Sciatic nerve (tissue), 2 donors: ENCODE results near the gene PFKFB1. TPM values are rescaled to one million over a fixed set of nuclear protein-coding genes. Genes with fewer than 3 reads are reported as not detected.

Experiments
- ATAC-seq: fragments of 200-7000 bp; cut with Tn5 transposase; one replicate; pipeline ENCODE4 v1.9.1; 2020; ENCODE audit warnings: mild to moderate bottlenecking, moderate library complexity
- DNase-seq: peaks from one replicate; pipeline ENCODE4 v3.0.0-alpha.2; 2020; ENCODE audit warnings: low spot score
- intact Hi-C: fragments of 100-400 bp; cut with DNase I; formaldehyde crosslinking; loops from one replicate; pipeline ENCODE4 v1.14.2; 2022
- total RNA-seq: library from RNA; stranded (reverse); fragmentation: NEBNext Ultra II Directional; extraction: Animal tissue kit (Norgen Biotek cat#: 25700); gene quantifications from one replicate; pipeline ENCODE4 v1.2.1, GENCODE V29; 2021
- donor health status: DM: no; HTN: no; CAD: no.
- donor health status: DM: no; HTN: no; CAD: no.

Gene PFKFB1
- total RNA-seq = 2.2 TPM

DNA sequence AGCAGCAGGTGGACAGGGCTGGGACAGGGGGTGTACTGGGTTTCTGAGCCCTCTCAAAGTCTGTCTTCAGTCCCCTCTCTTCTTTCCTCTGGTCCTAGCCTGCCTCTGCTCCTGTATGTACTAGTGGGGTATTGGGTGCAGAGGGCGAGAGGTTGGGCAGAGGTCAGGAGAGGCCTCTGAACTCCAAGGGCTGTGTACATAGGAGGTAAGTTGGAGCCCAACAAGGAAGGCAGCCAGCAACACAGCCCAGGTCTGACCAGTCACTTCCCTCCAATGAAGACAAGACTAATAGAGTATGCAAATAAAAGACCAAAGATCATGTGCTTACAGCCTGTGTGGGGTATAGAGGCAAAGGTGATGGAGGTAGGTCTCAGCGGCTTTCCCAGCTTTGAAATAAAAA, at the start of gene PFKFB1:
Gene PFKFB1, minus strand, starts transcription at position 90 of the 400 bp plus-strand sequence. CDS start 181 bp downstream, outside the sequence.
- intact Hi-C loops = no loop called here
- DNase-seq (no peak), ATAC-seq (no peak)

DNA sequence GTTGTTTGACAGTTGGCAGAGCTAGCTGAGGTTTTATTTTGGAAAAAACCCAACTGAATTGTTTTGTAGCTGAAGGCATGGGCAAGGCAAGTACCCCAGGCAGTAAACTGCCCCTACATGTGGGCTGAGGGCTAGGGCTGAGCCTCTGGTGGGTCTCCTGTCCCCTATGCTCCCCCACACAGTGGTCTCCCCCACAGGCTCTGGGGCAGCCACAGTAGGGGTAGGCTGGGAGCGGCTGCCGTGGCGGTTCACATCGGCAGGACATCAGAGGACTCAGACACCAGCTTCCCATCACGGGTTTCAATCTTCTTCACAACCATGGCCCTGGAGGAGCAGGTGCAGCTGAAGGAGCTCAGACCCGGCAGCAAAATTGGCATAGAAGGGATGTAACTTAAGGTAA, 47.5 kb upstream of the PFKFB1 start:
- DNase-seq = no peak
- intact Hi-C loops = no loop called here
- ATAC-seq = no peak

DNA sequence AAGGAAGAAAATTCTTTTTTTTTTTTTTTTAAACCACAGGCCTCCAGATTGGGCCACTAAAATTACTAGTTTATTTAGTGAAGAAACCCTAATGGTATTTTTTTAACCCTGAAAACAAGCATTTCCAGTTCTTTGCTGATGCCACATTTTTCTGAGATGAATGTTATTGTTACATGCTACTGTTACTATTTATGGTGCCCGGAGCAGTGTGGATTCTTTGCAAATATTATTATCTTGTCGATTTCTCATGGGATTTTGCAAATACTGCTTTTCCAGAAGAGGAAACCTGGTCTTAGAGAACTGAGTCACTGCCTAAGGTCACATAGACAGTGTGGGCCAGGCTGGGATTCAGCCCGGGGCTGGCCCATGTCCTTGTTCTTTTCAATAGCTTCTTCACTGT, 45.5 kb upstream of the PFKFB1 start:
- DNase-seq = no peak
- intact Hi-C loops = no loop called here
- ATAC-seq = no peak

DNA sequence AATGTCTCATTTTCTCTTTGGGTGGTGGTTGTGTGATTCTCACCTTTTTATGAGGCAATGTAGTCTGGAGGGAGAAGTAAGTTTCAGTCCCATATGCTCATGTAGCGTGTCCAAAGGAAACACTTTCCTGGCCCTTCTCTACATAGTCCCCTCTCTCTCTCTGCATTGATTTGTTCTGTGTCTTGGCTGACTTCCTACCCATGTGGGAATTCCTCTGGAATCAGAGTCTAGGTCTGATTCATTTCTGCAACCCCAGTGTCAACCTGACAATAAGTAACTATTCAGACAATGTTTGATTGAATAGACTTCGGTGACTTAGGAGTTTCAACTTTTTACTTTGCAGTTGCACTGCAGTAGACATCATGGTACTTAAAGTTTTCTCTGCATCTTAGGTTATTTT, 39.4 kb upstream of the PFKFB1 start:
- ATAC-seq = no peak
- intact Hi-C loops = no loop called here
- DNase-seq = no peak

DNA sequence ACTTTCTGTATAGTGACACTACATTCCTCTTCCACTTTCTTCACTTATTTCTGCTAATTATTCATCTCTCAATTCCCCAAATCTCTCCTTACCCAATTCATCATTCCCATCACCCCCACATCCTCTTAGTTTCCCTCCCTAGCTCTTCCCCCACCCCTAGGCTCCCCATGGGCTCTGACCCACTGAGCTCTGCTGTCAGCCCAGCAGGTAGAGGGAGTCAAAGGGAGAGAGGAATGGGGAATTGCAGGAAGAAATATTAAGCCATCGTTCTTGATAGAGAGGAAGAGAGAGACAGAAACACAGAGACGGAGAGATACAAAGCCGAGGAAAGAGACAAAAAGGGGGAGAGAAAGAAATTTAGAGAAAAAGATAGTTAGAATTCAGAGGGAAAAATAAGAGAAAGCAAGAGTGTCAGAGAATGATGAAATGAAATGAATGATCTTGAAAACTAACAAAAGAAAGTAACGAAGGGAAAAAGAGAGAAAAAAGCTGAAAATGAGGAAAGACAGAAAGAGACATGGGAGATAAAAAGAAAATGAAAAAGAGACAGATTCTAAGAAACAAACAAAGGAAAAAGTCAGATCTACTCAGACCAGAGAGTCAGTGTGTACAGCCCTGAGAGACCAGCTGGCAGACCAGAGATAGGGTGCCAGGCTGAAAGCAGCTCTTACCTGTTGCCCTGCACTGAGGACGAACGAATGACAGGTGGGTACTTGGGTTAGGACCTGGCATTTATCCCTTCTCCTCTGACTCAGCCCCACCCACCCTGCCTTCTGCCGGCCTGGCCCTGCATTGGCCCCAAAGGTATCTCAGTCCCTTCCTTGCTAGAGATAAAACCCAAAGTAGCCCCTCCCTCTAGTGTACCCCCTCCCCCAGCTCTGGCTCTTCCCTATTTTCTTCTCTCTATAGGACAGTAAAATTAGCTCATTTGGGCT, 36.5 kb upstream of the PFKFB1 start, which contains the start of gene ALAS2:
Gene ALAS2, minus strand, starts transcription at position 707 of the 935 bp plus-strand sequence. CDS start 4,977 bp downstream, outside the sequence.
- DNase-seq (no peak), ATAC-seq (no peak)
- intact Hi-C loops = no loop called here

DNA sequence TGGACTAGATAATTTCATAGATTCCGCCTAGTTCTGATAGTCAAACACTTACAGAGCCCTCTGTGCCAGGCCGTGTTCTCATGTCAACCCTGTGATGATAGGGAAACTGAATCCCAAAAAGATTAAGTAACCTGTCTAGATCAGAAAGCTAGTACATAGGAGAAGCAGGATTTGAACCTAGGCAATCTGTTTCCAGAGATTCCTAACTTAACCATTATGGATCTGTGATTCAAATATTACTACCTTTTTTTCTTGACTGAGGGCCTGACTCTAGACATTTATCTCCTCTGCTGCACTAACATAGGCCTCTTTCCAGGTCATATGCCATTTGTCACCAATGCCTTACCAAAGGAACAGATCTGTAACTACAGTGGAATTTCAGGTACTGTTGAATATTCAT, 35.3 kb upstream of the PFKFB1 start:
- intact Hi-C loops = no loop called here
- ATAC-seq = no peak
- no peak for DNase-seq

DNA sequence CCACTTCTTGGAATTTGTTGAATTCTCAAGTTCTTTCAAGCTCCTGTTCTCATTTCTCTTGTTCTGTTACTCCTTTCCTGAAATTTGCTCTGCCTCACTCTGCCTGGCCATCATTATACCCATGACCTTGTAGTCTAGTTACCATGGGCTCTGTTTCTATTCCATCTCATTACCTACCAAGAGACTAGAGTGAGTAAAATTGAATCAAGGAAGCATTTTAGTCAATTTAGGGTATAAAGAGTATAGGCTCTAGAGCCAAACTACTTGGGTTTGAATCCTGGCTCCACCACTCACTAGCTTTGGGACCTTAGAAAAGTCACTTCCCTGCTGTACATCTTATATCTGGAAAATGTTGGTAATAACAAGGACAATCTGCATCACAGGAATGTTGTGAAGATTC, 34.6 kb upstream of the PFKFB1 start:
- intact Hi-C loops = no loop called here
- no peak for DNase-seq
- ATAC-seq = no peak

DNA sequence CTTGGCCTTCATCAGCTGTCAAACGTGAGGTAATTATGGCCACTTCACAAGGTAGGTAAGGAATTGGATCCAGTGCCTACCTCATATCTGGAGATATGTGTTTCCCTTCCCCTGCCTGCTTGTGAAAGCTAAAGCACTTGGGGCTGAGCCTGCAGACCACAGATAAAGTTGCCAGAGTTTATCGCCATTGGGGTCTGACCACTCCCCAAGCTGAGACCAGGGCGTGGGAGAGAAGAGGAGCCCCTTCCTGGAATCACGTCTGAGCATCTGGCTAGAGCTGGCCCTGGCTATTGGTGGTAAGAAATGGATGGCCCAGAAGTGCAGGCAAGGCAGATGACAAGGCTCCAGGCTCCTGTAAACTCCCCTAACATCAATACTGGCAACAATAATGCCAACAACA, 34.1 kb upstream of the PFKFB1 start:
- DNase-seq (no peak), ATAC-seq (no peak)
- intact Hi-C loops = no loop called here

DNA sequence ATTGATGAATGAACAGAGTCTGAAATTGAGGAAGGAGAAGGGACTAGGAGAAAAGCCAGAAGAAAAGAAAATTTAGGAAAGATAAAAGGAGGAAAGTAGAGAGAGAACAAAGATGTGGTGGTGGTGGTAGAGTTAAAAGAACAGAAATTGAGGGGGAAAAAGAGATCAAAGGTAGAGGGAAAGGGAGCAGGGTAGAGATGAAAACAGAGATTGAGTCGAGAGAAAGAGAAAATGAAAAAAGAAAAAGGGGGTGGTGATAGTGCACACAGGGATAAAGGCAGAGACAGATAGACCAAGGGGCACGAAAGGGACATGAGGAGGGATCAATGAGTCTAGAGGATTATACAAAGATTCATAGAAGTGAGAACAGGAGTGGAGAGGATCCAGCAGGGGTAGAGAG, 32.9 kb upstream of the PFKFB1 start:
- intact Hi-C loops = no loop called here
- ATAC-seq = no peak

DNA sequence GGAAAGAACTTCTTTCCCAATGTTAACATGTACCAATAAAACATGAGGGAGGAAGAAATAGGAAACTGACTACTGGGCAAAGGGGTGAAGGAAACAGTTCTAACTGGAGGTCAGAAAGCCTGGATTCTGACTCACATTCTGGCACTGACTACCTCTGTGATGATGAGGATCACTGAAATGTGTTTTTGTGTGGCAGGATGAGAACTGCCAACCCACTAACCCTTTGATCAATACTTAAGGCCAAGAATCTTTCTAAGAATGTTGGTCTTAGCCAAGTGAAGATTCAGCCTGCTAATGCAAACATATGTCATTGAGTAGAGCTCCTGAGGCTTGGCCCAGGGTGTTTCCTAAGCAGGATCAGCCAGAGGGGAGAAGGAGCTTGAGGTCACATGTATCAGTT, 32.2 kb upstream of the PFKFB1 start:
- intact Hi-C loops = no loop called here
- DNase-seq (no peak), ATAC-seq (no peak)

More for the DNA sequence above, 32.9 kb upstream of the PFKFB1 start:
- no peak for DNase-seq

DNA sequence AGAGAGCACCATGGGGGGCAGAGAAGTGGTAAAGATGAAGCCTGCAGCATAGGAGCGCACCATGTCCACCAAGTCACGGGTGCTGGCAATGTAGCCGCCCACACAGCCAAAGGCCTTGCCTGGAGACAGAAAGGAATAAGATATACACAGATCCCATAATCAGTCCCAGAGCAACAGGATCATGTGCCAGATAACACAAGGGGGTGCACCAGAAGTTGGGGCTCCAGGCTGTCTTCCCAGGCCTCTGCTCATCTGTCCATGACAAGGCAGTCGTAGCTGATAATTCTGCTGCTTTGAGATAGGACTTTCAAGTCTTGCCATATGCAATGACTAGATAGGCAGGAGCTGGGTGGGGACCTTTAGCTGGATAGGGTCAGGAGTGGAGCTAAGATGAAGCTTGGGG, 20.9 kb upstream of the PFKFB1 start:
- intact Hi-C loops = no loop called here
- DNase-seq (no peak), ATAC-seq (no peak)

DNA sequence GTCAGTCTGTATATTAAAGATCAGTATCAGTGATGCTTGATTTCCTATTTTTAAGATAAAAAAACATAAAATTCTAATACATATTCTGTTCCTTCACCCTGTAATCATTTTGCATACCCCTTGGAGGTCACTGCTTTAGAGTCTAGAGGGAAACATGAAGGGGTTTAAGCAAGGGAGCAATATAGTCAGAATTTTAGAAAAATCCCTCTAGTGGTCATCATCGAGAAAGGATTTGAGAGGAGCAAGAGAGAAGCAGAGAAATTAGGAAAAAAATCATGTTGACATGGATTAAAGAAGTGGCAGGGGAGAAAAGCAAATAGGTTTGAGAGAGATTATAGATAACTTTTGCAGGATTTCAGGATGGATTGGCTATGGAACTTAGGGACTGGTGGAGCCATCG, 17.3 kb upstream of the PFKFB1 start:
- no peak for DNase-seq
- ATAC-seq = no peak
- intact Hi-C loops = no loop called here

DNA sequence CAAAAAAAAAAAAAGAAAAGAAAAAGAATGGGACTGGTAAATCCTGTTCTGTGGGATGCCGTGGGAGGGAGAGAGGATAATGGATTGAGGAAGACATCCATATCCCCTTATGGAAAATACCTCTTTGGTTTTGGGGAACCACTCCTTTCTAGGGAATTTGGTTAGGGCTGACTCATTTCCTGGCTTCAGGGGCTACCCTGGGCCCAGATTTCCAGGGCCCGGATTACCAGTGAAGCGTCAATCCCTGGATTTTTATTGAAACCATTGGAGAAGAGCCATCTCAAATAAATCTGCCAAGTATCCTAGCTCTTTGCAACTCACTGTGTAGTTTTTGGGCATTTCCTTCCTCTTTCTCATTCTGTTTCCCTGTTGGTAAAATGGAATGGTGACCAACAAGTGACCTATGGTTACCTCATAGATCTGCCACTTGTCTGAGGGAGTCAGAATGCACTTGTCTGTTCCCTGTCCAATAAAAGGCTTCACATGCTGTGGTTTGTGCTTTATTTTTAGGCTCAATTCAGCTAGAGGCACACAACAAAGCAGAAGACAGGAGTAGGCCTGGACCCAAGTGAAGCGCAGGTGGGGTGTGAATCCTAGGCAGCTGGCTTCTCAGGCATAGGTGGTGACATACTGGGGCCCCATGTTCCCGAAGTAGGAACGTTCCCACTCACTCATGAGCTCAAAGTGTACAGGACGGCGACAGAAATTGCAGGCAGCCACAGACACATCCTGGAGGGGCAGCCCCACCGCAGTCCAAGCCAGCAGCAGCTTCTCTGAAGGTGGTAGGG, 14.8 kb upstream of the PFKFB1 start:
- DNase-seq = no peak
- peak; percentile 25 for ATAC-seq
- intact Hi-C loops = no loop called here

DNA sequence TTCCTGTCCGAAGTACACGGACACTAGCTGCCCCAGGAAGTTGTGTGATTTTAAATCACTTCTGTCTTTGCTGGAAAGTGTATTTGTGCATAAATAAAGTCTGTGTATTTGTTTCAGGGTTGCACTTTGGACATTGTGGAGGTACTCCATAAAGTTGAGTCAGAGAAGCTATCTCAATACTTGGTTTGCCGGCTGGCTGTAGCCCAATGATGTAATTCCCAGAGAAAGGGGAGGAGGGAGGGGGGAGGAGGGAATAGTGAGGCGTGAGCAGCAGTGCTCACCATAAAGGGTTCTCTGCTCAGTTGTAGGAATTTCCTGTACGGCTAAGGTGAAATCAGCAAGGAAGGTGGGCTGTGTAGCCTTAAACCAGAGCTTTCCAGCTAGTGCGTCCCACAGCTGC, 13.7 kb upstream of the PFKFB1 start:
- no peak for DNase-seq
- peak; percentile 54 for ATAC-seq
- intact Hi-C loops = no loop called here

DNA sequence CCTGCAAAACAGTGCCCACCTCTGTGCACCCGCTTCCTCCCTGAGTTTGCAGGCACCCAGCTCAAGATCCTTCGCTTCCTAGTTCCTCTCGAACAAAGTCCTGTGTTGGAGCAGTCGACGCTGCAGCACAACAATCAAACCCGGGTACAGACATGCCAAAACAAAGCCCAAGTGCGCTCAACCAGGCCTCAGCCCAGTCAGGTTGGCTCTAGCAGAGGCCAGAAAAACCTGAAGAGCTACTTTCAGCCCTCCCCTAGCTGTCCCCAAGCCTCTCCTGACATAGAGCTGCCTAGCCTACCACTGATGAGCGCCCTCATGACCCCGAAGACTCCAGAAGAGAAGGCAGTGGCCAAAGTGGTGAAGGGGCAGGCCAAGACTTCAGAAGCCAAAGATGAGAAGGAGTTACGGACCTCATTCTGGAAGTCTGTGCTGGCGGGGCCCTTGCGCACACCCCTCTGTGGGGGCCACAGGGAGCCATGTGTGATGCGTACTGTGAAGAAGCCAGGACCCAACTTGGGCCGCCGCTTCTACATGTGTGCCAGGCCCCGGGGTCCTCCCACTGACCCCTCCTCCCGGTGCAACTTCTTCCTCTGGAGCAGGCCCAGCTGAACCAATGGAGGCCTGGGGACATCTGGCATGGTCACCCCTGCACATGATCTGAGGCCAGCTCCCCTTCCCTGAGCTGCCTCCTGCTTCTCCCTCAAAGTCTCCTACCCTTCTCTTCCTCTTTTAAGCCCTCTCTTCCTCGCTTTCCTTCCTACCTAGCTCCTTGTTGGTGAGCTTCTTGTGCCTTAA, 13.0 kb upstream of the PFKFB1 start:
- intact Hi-C loops = no loop called here
- DNase-seq (no peak), ATAC-seq (no peak)

DNA sequence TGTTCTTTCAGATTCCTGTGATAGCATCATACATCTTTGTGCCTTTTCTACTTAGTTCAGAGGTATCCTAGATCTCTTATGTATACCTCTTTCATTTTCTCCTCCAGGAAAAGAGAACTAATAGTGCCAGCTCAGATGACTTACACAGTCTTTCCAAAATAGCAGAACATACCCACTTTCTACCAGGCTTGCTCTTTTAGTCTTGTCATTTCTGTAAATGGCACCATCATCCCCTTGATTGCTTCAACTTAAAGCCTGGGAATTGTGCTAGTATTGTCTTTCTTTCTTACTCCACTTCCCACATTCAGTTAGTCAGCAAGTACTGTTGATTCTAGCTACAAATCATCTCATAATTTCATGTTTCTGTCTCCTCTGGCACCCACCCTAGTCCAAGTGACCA, 11.3 kb upstream of the PFKFB1 start:
- DNase-seq (no peak), ATAC-seq (no peak)
- intact Hi-C loops = no loop called here

DNA sequence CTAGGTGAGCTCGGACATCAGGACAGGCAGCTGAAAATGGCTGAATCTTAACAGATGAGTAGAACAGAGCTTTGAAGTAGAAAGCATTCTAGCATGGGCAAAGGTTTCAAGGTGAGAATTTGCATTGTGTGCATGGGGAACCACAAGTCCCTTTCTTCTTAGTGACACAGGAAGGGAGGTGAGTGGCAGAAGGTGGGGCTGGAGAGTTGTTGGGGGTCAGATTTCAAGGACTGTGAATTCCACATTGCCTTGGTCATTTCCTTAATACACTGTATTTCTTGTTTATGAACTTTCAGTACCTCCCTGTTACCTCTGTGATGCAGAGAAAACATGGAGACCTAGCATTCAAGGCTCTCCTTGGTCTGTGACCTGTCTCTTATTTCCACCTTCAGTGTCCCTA, 10.2 kb upstream of the PFKFB1 start:
- no peak for ATAC-seq
- intact Hi-C loops = no loop called here
- no peak for DNase-seq

DNA sequence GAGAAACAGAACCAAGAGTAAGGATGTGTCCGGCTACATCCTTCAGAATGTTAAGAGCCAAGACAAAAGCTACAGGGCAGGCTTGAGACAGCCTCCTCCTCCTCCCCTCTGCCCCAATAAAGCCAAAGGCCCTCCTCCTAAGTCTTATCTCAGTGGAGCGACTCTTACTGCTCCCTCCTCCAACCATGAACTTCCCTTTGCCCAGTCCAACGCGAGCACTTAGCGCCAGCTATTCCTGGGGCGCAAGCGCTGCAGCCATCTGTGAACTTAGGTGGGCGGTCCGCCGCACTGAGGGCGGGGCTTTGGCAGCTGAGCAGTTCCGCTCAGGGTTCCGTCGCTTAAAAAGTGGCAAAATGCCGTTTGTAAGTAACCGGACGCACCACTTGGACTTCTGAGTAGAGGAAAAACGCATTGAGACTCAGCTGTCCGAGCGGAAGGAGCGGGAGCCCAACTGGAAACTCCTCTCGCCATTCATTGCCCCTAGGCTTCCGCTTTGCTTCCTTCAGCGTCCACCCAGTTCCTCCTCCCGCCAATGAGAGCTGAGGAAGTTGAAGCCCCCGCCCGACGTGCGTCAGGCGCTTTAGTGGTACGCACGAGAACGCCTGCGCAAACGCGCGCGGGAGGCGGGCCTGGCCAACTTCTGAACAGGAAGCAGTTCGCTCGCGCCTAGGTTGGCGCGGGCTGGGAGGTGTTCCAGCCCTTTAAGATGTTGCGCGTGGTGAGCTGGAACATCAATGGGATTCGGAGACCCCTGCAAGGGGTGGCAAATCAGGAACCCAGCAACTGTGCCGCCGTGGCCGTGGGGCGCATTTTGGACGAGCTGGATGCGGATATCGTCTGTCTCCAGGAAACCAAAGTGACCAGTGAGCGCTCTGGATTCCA, 6.0 kb upstream of the PFKFB1 start, which contains the start of gene APEX2:
Gene APEX2, plus strand, starts transcription at position 647 of the 882 bp plus-strand sequence. Its CDS starts 60 bp downstream, at position 707.
- ATAC-seq = peak; percentile 98
- DNase-seq = peak; percentile 91
- intact Hi-C loops = no loop called here
